ENCODE data around the gene GEMIN2.
A peak's percentile ranks its signal among the peaks of the same experiment; 100 is the strongest.
"Not testable (repeated sequence)": the region's sequence is repeated elsewhere in the genome, so short reads cannot be mapped to it uniquely, and the experiment has no call there.

GEMIN2 gene

DNA sequence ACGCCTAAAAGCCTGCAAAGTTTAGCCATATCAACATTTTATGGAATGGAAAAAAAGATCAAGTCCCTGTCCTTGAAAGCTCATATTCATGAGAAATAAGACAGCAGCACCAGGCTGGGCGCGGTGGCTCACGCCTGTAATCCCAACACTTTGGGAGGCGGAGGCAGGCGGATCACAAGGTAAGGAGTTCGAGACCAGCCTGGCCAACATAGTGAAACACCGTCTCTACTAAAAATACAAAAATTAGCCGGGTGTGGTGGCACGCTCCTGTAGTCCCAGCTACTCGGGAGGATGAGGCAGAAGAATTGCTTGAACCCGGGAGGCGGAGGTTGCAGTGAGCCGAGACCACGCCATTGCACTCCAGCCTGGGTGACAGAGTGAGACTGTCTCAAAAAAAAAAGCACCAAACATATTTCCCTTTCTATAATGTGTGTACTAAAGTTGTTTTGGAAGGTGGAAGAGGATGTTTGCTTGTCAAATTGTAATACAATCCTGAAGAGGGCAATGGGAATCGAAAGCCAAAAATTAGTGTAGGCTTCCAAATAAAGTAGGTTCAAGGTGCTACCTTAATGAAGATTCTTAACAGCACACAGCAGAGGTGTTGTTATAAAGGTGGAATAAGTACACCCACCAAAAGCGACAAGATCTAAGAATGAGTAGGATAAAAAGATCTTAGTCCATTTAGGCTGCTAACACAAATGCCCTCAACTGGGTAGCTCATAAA is 9.9 kb upstream of the GEMIN2 start:
- not testable (repeated sequence) for H2AK5ac ChIP-seq (ENCODE audit: low read length); H2AFZ ChIP-seq (ENCODE audit: insufficient read depth, low read length, poor library complexity); DNase-seq; H3K9me3 ChIP-seq (ENCODE audit: insufficient read depth, low read depth, low read length); H3K4me1 ChIP-seq (ENCODE audit: control insufficient read depth in 1 of 2, insufficient read depth in 2 of 2, low read length in 2 of 2); H3K27ac ChIP-seq (ENCODE audit: low read depth, low read length); H3K9ac ChIP-seq (ENCODE audit: low read length); H3K79me2 ChIP-seq (ENCODE audit: control insufficient read depth, insufficient read depth, low read length, poor library complexity); H3K79me1 ChIP-seq (ENCODE audit: low read length); H2BK12ac ChIP-seq (ENCODE audit: low read length); H3K18ac ChIP-seq (ENCODE audit: low read length); H4K8ac ChIP-seq (ENCODE audit: low read depth, low read length); H3K14ac ChIP-seq (ENCODE audit: low read length); H3K36me3 ChIP-seq (ENCODE audit: control insufficient read depth in 1 of 2, insufficient read depth in 2 of 2, low read length in 2 of 2); H2BK120ac ChIP-seq (ENCODE audit: insufficient read depth, low read length, poor library complexity); H3K4me3 ChIP-seq (ENCODE audit: low read depth, low read length); H3K27me3 ChIP-seq (ENCODE audit: insufficient read depth, low read length); H4K12ac ChIP-seq (ENCODE audit: low read depth, low read length); H4K91ac ChIP-seq (ENCODE audit: low read depth, low read length); H2BK5ac ChIP-seq (ENCODE audit: low read depth, low read length, poor library complexity); H3K4ac ChIP-seq (ENCODE audit: low read depth, low read length); H3K23ac ChIP-seq (ENCODE audit: low read length)
- H3K4me2 ChIP-seq (ENCODE audit: low read length): peak overlapping the region; percentile 61
- whole genome bisulfite sequencing (ENCODE audit: extremely low coverage, insufficient coverage, insufficient read length): no CpG with 5 or more reads among the region's 17 CpGs

DNA sequence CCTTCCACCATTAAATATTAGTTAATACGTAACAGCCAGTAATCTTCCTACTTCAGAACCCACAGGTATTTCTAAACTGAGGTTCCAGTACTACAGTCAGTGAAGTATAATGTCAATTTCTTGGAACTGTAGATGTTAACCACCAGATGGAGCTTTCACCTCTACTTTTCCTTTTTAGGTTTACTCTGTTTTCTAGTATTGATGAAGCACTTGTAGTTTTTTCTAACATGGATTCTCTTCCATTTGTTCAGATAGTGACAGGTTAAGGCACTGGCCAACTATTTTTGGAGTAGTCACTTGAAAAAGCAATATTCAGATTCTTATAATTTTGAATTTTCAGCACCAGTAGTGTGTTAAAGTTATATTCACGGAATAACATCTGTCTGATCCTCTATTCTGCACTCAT is 6.5 kb upstream of the GEMIN2 start:
- Histone ChIP-seq H2AFZ (ENCODE audit: insufficient read depth, low read length, poor library complexity) (no peak overlapping the region), H4K91ac (ENCODE audit: low read depth, low read length) (no peak overlapping the region), H3K23ac (ENCODE audit: low read length) (no peak overlapping the region), H2BK120ac (ENCODE audit: insufficient read depth, low read length, poor library complexity) (no peak overlapping the region), H3K27me3 (ENCODE audit: insufficient read depth, low read length) (no peaks in the 10 kb centered on the region), H2AK5ac (ENCODE audit: low read length) (no peak overlapping the region), H3K4me2 (ENCODE audit: low read length) (no peak overlapping the region), H3K4ac (ENCODE audit: low read depth, low read length) (no peak overlapping the region), H3K79me2 (ENCODE audit: control insufficient read depth, insufficient read depth, low read length, poor library complexity) (peaks cover 6% of the 10 kb centered on the region), H3K4me1 (ENCODE audit: control insufficient read depth in 1 of 2, insufficient read depth in 2 of 2, low read length in 2 of 2) (no peaks in the 10 kb centered on the region), H4K12ac (ENCODE audit: low read depth, low read length) (no peak overlapping the region), H3K27ac (ENCODE audit: low read depth, low read length) (no peak overlapping the region), H3K9ac (ENCODE audit: low read length) (no peak overlapping the region), H3K18ac (ENCODE audit: low read length) (no peak overlapping the region), H4K8ac (ENCODE audit: low read depth, low read length) (no peak overlapping the region), H2BK5ac (ENCODE audit: low read depth, low read length, poor library complexity) (no peak overlapping the region), H3K36me3 (ENCODE audit: control insufficient read depth in 1 of 2, insufficient read depth in 2 of 2, low read length in 2 of 2) (no peaks in the 10 kb centered on the region), H3K79me1 (ENCODE audit: low read length) (peaks cover 7% of the 10 kb centered on the region), H3K14ac (ENCODE audit: low read length) (no peak overlapping the region), H2BK12ac (ENCODE audit: low read length) (no peak overlapping the region), H3K4me3 (ENCODE audit: low read depth, low read length) (no peak overlapping the region), H3K9me3 (ENCODE audit: insufficient read depth, low read depth, low read length) (no peaks in the 10 kb centered on the region)
- WGBS (ENCODE audit: extremely low coverage, insufficient coverage, insufficient read length): no CpG with 5 or more reads among the region's 2 CpGs
- peak in 1 of 2 donors; percentile 60 for DNase-seq

DNA sequence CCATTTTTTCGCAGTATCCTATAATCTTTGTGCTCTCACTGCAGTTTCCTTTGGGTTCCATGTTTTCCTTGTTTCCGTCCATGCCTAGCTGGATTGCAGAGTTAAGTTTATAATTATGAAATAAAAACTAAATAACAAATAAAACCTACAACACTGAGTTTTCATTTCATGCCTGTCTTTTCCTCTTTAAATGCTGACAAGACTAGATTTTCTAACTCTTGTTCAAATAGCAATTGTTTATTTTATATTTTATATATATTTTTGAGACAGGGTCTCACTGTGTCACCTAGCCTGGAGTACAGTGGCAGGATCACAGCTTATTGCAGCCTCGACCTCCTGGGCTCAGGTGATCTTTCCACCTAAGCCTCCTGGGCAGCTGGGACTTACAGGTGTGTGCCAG is 5.3 kb upstream of the GEMIN2 start:
- no peak overlapping the region for H2BK12ac ChIP-seq (ENCODE audit: low read length)
- no peak overlapping the region for H2BK5ac ChIP-seq (ENCODE audit: low read depth, low read length, poor library complexity)
- H3K27ac ChIP-seq (ENCODE audit: low read depth, low read length): no peak overlapping the region
- H3K18ac ChIP-seq (ENCODE audit: low read length): no peak overlapping the region
- no peak overlapping the region for H2AFZ ChIP-seq (ENCODE audit: insufficient read depth, low read length, poor library complexity)
- no peaks in the 10 kb centered on the region for H3K4me1 ChIP-seq (ENCODE audit: control insufficient read depth in 1 of 2, insufficient read depth in 2 of 2, low read length in 2 of 2)
- H3K79me2 ChIP-seq (ENCODE audit: control insufficient read depth, insufficient read depth, low read length, poor library complexity): no peaks in the 10 kb centered on the region
- no peaks in the 10 kb centered on the region for H3K9me3 ChIP-seq (ENCODE audit: insufficient read depth, low read depth, low read length)
- H3K9ac ChIP-seq (ENCODE audit: low read length): no peak overlapping the region
- no peak overlapping the region for H3K14ac ChIP-seq (ENCODE audit: low read length)
- no peak overlapping the region for H3K4me3 ChIP-seq (ENCODE audit: low read depth, low read length)
- no peaks in the 10 kb centered on the region for H3K36me3 ChIP-seq (ENCODE audit: control insufficient read depth in 1 of 2, insufficient read depth in 2 of 2, low read length in 2 of 2)
- no peak overlapping the region for H3K4ac ChIP-seq (ENCODE audit: low read depth, low read length)
- no peaks in the 10 kb centered on the region for H3K79me1 ChIP-seq (ENCODE audit: low read length)
- no peak overlapping the region for H4K91ac ChIP-seq (ENCODE audit: low read depth, low read length)
- WGBS (ENCODE audit: extremely low coverage, insufficient coverage, insufficient read length): no CpG with 5 or more reads among the region's 3 CpGs
- no peak overlapping the region for H2AK5ac ChIP-seq (ENCODE audit: low read length)
- H3K4me2 ChIP-seq (ENCODE audit: low read length): no peak overlapping the region
- no peak overlapping the region for H4K12ac ChIP-seq (ENCODE audit: low read depth, low read length)
- no peak overlapping the region for H4K8ac ChIP-seq (ENCODE audit: low read depth, low read length)
- H2BK120ac ChIP-seq (ENCODE audit: insufficient read depth, low read length, poor library complexity): no peak overlapping the region
- H3K23ac ChIP-seq (ENCODE audit: low read length): no peak overlapping the region
- no peak for DNase-seq
- H3K27me3 ChIP-seq (ENCODE audit: insufficient read depth, low read length): no peaks in the 10 kb centered on the region

DNA sequence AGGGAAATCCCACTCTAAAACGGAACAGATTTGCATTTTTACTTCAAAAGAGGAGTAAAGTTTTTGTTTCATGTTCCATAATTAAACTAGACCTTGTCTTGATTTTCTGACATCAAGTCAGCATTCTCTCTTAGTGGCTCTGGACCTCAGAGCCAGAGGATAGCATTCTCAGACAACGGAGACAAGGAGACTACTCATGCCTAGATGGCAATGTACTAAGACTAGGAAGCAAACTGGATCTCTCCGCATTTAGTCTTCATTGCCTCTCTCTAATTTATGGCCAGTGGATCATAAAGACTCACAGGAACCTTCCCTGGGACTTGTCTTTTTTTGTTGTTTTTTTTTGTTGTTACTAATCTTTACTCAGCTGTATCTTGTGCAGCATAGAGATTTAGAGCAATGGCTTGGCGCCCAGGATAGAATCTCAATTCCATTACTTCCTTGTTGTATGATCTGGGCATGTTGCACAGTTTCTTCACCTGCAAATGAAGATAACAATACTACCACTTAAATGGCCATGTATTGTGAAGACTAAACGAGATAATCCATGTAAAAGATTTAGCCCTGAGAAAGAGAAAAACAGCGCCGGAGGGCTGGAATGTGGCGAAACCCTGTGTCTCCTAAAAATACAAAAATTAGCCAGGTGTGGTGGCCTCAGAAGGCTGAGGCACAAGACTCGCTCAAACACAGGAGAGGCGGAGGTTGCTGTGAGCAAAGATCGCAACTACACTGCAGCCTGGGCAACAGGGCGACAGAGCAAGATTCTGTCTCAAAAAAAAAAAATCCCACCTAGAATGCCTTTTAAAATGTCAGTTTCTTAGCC is 4.0 kb upstream of the GEMIN2 start:
- H2BK12ac ChIP-seq (ENCODE audit: low read length): no peak overlapping the region
- no peak overlapping the region for H3K9ac ChIP-seq (ENCODE audit: low read length)
- no peak overlapping the region for H3K4ac ChIP-seq (ENCODE audit: low read depth, low read length)
- WGBS (ENCODE audit: extremely low coverage, insufficient coverage, insufficient read length): no CpG with 5 or more reads among the region's 12 CpGs
- no peak overlapping the region for H4K91ac ChIP-seq (ENCODE audit: low read depth, low read length)
- H2AFZ ChIP-seq (ENCODE audit: insufficient read depth, low read length, poor library complexity): no peak overlapping the region
- H3K79me2 ChIP-seq (ENCODE audit: control insufficient read depth, insufficient read depth, low read length, poor library complexity): no peaks in the 10 kb centered on the region
- no peaks in the 10 kb centered on the region for H3K36me3 ChIP-seq (ENCODE audit: control insufficient read depth in 1 of 2, insufficient read depth in 2 of 2, low read length in 2 of 2)
- no peaks in the 10 kb centered on the region for H3K9me3 ChIP-seq (ENCODE audit: insufficient read depth, low read depth, low read length)
- no peak overlapping the region for H3K14ac ChIP-seq (ENCODE audit: low read length)
- no peak overlapping the region for H3K4me2 ChIP-seq (ENCODE audit: low read length)
- no peak overlapping the region for H4K8ac ChIP-seq (ENCODE audit: low read depth, low read length)
- H3K23ac ChIP-seq (ENCODE audit: low read length): no peak overlapping the region
- no peaks in the 10 kb centered on the region for H3K27me3 ChIP-seq (ENCODE audit: insufficient read depth, low read length)
- no peak overlapping the region for H2AK5ac ChIP-seq (ENCODE audit: low read length)
- DNase-seq: peak; percentile 71 to 90
- no peaks in the 10 kb centered on the region for H3K4me1 ChIP-seq (ENCODE audit: control insufficient read depth in 1 of 2, insufficient read depth in 2 of 2, low read length in 2 of 2)
- H3K79me1 ChIP-seq (ENCODE audit: low read length): peaks cover 2% of the 10 kb centered on the region
- H4K12ac ChIP-seq (ENCODE audit: low read depth, low read length): no peak overlapping the region
- H3K18ac ChIP-seq (ENCODE audit: low read length): no peak overlapping the region
- no peak overlapping the region for H2BK120ac ChIP-seq (ENCODE audit: insufficient read depth, low read length, poor library complexity)
- H3K4me3 ChIP-seq (ENCODE audit: low read depth, low read length): no peak overlapping the region
- no peak overlapping the region for H2BK5ac ChIP-seq (ENCODE audit: low read depth, low read length, poor library complexity)
- H3K27ac ChIP-seq (ENCODE audit: low read depth, low read length): no peak overlapping the region

Data from trophoblast cell (in vitro differentiated cells and primary cell).